ENCODE measurements around the gene VWA2. TPM values are rescaled to one million over a fixed set of nuclear protein-coding genes. Genes with fewer than 3 reads are reported as not detected.

Gene VWA2
- polyA plus RNA-seq, 1 of the 3 experiments (the other 2 are of a cell fraction): not detected

- POLR2A ChIA-PET: no interaction called here
- H3K9ac ChIP-seq: no peak overlapping the region
- H3F3A ChIP-seq (replicated peaks; ENCODE audit: insufficient read depth): no peaks in the 10 kb centered on the region
- CTCF ChIA-PET: interaction anchor here (1.3 kb wide), 1 partner anchor 149 kb away, joined by 5 read pairs; no protein-coding TSS in a partner anchor
- no peak overlapping the region for H2AFZ ChIP-seq (ENCODE audit: low read depth)
- H3K27ac ChIP-seq (ENCODE audit: low read depth in 2 of 2, low read length in 1 of 2): no peak overlapping the region
- H3K4me2 ChIP-seq: no peak overlapping the region
- TF ChIP-seq USF1 (IDR thresholded peaks at IDR 0.05; ENCODE audit: borderline replicate concordance, low read depth): no peak
- TF ChIP-seq TCF12 (IDR thresholded peaks at IDR 0.05): no peak
- no peak for TF ChIP-seq FOSL2 (IDR thresholded peaks at IDR 0.05; ENCODE audit: borderline replicate concordance, low read depth)
- no peak for TF ChIP-seq FOXJ3 (CRISPR knock-in tag; IDR thresholded peaks at IDR 0.05)
- no peaks in the 10 kb centered on the region for H3K9me3 ChIP-seq
- no peaks in the 10 kb centered on the region for H3K36me3 ChIP-seq (replicated peaks in 1 of 2; ENCODE audit: control insufficient read depth in 1 of 2, insufficient read depth in 2 of 2, low read length in 1 of 2)
- no peaks in the 10 kb centered on the region for H3K4me1 ChIP-seq (ENCODE audit: control insufficient read depth in 1 of 2, insufficient read depth in 2 of 2, low read depth in 1 of 2, low read length in 1 of 2)
- H3K4me3 ChIP-seq (ENCODE audit: low read depth in 2 of 2, low read length in 1 of 2): no peak overlapping the region
- 81% methylated on average over 5 of the region's 5 CpGs for WGBS (ENCODE audit: low lambda C conversion rate)
- H3K9me2 ChIP-seq: no peaks in the 10 kb centered on the region
- no peaks in the 10 kb centered on the region for H3K79me2 ChIP-seq (ENCODE audit: insufficient read depth)
- no peak for DNase-seq
- no peaks in the 10 kb centered on the region for H3K27me3 ChIP-seq (ENCODE audit: insufficient read depth)
- no peaks in the 10 kb centered on the region for H4K20me1 ChIP-seq (ENCODE audit: insufficient read depth)
These were observed 13.0 kb downstream of the VWA2 start for GRCh38 chr10:114252092-114252491.

- Histone ChIP-seq H3K4me1 (ENCODE audit: control insufficient read depth in 1 of 2, insufficient read depth in 2 of 2, low read depth in 1 of 2, low read length in 1 of 2) (no peaks in the 10 kb centered on the region), H3K27me3 (ENCODE audit: insufficient read depth) (no peaks in the 10 kb centered on the region), H3K36me3 (replicated peaks in 1 of 2; ENCODE audit: control insufficient read depth in 1 of 2, insufficient read depth in 2 of 2, low read length in 1 of 2) (no peaks in the 10 kb centered on the region), H3K79me2 (ENCODE audit: insufficient read depth) (no peaks in the 10 kb centered on the region), H3K4me2 (no peak overlapping the region), H3F3A (replicated peaks; ENCODE audit: insufficient read depth) (no peaks in the 10 kb centered on the region), H4K20me1 (ENCODE audit: insufficient read depth) (no peaks in the 10 kb centered on the region), H3K9ac (no peak overlapping the region), H3K9me3 (no peaks in the 10 kb centered on the region), H2AFZ (ENCODE audit: low read depth) (no peak overlapping the region), H3K4me3 (ENCODE audit: low read depth in 2 of 2, low read length in 1 of 2) (no peak overlapping the region), H3K9me2 (no peaks in the 10 kb centered on the region), H3K27ac (ENCODE audit: low read depth in 2 of 2, low read length in 1 of 2) (no peak overlapping the region)
- no peak for DNase-seq
- POLR2A ChIA-PET: no interaction called here
- CTCF ChIA-PET: no interaction called here
- WGBS (ENCODE audit: low lambda C conversion rate): 56% methylated on average over 4 of the region's 7 CpGs
- TF ChIP-seq FOSL2 (IDR thresholded peaks at IDR 0.05; ENCODE audit: borderline replicate concordance, low read depth): no peak
- no peak for TF ChIP-seq FOXM1 (IDR thresholded peaks at IDR 0.05; ENCODE audit: low read depth)
- TF ChIP-seq USF1 (IDR thresholded peaks at IDR 0.05; ENCODE audit: borderline replicate concordance, low read depth): no peak
- TF ChIP-seq NFIC (IDR thresholded peaks at IDR 0.05; ENCODE audit: borderline replicate concordance): no peak
- no peak for TF ChIP-seq EZH2phosphoT487 (IDR thresholded peaks at IDR 0.05; ENCODE audit: borderline replicate concordance, low read depth)
- TF ChIP-seq RCOR1 (IDR thresholded peaks at IDR 0.05; ENCODE audit: low read length): no peak
- no peak for TF ChIP-seq TAF1 (IDR thresholded peaks at IDR 0.05; ENCODE audit: borderline replicate concordance, low read depth, low read length)
- no peak for TF ChIP-seq GATA2 (CRISPR knock-in tag; IDR thresholded peaks at IDR 0.05)
- TF ChIP-seq EP300 (IDR thresholded peaks at IDR 0.05; ENCODE audit: borderline replicate concordance in 1 of 2, low read depth in 1 of 2, low read length in 1 of 2): no peak
These were observed 13.8 kb downstream of the VWA2 start for GRCh38 chr10:114252883-114253282.

Data from SK-N-SH (cell line).